Measurements from ENCODE around the gene CDH4.

CDH4 gene

GRCh38 chr20:61779176-61779965 is 527.3 kb downstream of the CDH4 start:
- no peak overlapping the region for H3K27ac ChIP-seq
- TF ChIP-seq CTCF (conservative IDR thresholded peaks at IDR 0.05), result no peak
- no peak for TF ChIP-seq ZFX (IDR thresholded peaks at IDR 0.05)

GRCh38 chr20:61780066-61780465 is 528.0 kb downstream of the CDH4 start:
- no peak overlapping the region for H3K27ac ChIP-seq
- no peak for TF ChIP-seq ZFX (IDR thresholded peaks at IDR 0.05)
- no peak for TF ChIP-seq CTCF (conservative IDR thresholded peaks at IDR 0.05)

GRCh38 chr20:61784801-61785566 is 532.9 kb downstream of the CDH4 start:
- TF ChIP-seq ZFX (IDR thresholded peaks at IDR 0.05) (no peak), CTCF (conservative IDR thresholded peaks at IDR 0.05) (no peak)
- no peak overlapping the region for H3K27ac ChIP-seq

- H3K27ac ChIP-seq, result no peak overlapping the region
- no peak for TF ChIP-seq ZFX (IDR thresholded peaks at IDR 0.05)
- TF ChIP-seq CTCF (conservative IDR thresholded peaks at IDR 0.05), result no peak
Measured at GRCh38 chr20:61785567-61785816, 533.4 kb downstream of the CDH4 start.

GRCh38 chr20:61786230-61786629 is 534.2 kb downstream of the CDH4 start:
- TF ChIP-seq ZFX (IDR thresholded peaks at IDR 0.05) (no peak), CTCF (conservative IDR thresholded peaks at IDR 0.05) (no peak)
- H3K27ac ChIP-seq, result no peak overlapping the region

GRCh38 chr20:61788343-61788742 is 536.3 kb downstream of the CDH4 start:
- TF ChIP-seq CTCF (conservative IDR thresholded peaks at IDR 0.05), result no peak
- TF ChIP-seq ZFX (IDR thresholded peaks at IDR 0.05), result no peak
- no peak overlapping the region for H3K27ac ChIP-seq

GRCh38 chr20:61789329-61789728 is 537.3 kb downstream of the CDH4 start:
- TF ChIP-seq ZFX (IDR thresholded peaks at IDR 0.05), result no peak
- no peak overlapping the region for H3K27ac ChIP-seq

All from C4-2B (cell line).